ENCODE measurements around the gene EFCAB7.

EFCAB7 gene, protein sequence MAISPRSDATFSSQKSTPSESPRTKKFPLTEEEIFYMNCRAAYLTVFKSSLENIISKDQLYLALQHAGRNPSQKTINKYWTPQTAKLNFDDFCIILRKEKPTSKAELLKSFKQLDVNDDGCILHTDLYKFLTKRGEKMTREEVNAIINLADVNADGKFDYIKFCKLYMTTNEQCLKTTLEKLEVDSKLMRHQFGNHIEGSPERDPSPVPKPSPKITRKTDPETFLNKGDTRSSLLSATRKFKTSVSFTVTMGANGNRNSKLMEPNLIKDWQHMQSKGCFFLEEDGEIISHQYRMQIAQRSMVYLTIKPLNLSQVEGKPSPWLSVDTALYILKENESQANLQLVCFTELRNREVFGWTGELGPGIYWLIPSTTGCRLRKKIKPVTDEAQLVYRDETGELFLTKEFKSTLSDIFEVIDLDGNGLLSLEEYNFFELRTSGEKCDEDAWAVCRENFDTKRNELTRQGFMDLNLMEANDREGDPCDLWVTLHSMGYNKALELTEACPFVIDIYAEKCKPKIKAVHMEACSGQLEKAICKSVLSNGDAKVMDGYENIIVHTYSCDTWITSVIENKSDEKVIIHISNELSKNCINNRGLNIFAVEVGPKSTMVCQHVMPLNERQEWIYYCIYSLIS

DNA sequence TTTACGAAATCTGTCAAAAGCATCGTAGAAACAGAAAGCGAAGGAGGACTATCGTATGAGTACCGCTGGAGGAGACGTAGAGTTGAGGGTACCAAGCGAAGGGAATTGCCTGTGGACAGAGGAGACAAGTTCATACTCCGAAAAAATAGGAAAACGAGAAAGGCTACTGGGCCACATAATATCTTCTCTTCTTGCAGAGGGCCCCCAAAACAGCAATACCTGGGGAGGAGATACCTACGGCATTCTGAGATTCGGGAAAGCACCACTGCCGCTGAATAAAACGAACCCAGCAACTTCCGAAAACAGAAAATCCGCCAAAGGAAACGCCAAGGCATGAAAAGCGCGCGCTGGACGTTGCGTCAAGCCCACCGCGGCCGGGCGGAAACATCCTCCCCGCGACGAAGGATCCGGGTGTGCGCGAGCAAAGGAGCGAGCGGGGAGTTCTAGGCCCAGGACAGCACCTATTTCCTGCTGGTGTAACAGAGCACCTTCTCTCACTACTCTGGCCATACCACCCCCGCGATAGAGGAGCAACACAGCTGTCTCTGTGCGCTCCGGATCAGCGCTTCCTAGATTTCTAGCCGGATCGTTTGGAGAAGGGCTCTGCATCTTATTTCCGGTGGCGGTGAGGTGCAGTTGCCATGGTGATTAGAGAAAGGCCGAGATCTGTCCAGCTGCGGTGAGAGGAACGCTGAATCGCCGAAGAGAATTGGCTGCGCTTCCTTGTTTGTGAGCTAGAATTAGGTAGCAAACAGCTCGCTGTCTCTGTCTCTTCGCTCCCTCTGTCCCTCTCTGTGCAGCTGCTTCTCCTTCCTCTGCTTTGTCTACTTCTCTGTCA, at the start of gene EFCAB7, which contains the start of gene ITGB3BP:
Gene EFCAB7 (plus strand): TSS at position 635 of the 838 bp plus-strand sequence. CDS start 2,048 bp downstream, outside the sequence.
Gene ITGB3BP (minus strand): TSS at position 335 of the 838 bp plus-strand sequence. CDS start 92 bp downstream, at position 243.
- peak; percentile 95 for DNase-seq

DNA sequence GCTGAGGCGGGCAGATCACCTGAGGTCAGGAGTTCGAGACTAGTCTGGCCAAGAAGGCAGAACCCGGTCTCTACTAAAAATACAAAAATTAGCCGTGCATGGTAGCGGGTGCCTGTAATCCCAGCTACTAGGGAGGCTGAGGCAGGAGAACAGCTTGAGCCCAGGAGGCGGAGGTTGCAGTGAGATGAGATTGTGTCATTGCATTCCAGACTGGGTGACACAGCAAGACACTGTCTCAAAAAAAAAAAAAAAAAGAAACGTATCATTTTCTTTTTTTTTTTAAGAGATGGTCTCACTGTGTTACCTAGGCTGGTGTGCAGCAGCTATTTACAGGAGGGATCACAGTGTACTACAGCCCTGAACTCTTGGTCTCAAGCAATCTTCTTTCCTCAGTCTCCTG, 47.6 kb upstream of the EFCAB7 start:
- peak; percentile 22 for DNase-seq

DNA sequence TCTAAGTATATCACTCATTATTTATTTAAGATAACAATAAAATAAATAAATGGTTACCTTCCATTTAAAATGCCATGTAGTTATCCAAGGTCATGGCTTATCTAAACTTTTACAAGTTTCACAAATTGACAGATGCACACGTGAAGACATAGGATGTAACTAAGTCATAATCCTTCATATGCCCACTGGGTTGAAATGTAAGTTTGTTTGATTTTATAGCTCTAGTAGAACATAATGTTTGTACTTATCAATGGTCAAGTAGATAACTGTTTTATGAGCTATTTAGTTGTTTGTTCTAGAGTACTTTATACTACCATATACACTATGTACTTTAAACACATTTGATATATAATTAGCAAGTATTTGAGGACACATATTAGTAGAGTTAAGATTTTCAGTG, 43.3 kb upstream of the EFCAB7 start:
- no peak for DNase-seq

DNA sequence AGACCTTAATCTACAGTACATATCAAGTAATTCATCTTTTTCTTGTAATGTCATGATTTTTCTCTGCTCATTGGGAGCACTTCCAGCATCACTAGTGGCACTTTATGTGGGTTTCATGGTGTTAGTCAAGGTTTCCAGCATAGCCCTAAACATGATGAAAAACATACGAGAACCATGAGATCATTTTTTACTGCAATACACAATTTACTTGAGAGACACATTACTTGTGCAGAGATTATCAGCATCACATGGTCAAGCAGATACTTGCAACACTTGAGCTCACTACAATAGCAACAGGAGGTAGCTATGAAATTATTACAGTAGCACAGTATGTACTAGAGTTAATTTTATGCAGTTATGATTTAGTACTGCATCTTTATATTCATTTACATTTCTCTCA, 36.7 kb upstream of the EFCAB7 start:
- DNase-seq, result no peak

GRCh38 chr1:63487336-63488065, 35.8 kb upstream of the EFCAB7 start:
- DNase-seq, result peak; percentile 9

DNA sequence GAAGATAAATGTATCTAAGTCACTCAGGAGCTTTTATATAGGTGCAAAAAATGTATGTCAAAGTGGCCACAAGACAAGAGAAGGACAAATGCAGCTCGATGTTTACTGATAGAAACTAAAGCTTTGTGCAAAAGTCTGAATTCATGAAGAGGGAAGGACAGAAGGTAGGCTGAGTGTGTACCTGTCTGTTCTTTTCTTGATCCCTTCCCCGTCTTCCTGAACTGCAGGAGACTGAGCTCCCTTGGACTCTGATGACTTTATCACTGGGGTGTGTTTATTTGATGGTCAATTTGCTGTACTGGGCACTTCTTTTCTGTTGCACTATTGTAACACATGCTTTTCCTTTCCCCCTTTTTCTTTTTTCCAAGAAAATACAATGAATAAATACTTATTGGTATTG, 25.7 kb upstream of the EFCAB7 start:
- no peak for DNase-seq

DNA sequence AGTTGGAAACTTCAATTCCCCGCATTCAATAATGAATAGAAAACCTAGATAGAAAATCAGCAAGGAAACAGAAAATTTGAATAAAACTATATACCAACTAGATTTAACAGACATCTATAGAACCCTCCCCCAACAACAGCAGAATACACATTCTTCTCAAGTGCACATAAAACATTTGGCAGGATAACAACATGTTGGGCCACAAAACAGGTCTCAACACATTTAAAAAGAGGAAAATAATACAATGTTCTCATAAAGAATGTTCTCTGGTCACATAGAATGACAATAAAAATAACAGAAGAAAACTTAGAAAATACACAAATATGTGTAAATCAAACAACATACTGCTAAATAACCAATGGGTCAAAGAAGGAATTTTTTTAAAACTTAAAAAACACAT, 25.2 kb upstream of the EFCAB7 start:
- DNase-seq, result no peak

DNA sequence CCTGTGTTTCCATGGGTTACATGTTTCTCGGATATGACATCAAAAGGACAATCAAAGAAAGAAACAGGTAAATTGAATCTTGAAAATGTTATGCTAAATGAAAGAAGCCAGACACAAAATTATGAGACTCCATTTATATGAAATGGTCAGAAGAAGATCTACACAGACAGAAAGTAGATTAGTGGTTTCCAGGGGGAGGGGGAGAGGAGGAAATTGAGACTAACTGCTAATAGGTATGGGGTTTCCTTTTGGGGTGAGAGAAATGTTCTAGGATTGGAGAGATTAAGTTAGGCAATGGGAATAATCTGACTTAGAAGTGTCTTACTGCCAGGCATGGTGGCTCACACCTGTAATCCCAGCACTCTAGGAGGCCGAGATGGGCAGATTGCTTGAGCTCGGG, 22.1 kb upstream of the EFCAB7 start:
- DNase-seq, result no peak

GRCh38 chr1:63506782-63507181, 16.5 kb upstream of the EFCAB7 start:
- no peak for DNase-seq

DNA sequence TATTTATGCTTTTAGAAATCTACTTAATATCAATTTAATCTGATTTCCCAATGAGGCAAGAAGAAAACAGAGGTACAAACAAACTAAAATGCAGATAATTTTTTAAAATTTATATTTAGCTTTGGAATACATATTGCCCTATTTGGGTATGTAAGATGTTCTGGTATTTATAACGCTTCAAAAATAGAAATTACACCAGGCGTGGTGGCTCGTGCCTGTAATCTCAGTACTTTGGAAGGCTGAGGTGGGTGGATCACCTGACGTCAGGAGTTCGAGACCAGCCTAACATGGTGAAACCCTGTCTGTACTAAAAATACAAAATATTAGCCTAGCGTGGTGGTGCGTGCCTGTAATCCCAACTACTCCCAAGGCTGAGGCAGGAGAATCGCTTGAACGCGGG, 13.6 kb upstream of the EFCAB7 start:
- DNase-seq, result no peak

GRCh38 chr1:63512584-63512983, 10.7 kb upstream of the EFCAB7 start:
- no peak for DNase-seq

- no peak for DNase-seq
Measured at GRCh38 chr1:63516629-63517028, 6.7 kb upstream of the EFCAB7 start.

DNA sequence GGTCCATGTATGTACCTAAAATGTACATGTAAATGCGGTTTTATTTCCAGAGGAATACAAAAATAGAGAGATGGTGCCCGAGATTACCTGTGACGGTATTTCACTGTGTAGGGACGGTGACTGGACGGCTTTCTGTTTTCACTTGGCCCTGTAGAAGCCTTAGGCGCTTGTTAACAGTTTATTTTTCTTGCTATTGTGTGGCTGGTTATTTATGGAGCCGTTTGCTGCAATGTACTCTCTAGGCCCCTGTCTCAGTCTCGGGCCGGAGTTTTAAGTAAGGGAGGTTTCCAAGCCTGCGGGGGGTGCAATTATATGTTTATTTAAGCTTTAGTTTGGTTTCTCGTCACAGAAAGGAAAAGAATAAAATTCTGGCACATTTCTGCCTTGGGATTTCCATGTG, 413 bp downstream of the EFCAB7 start:
- peak; percentile 3 for DNase-seq

GRCh38 chr1:63524201-63524600, 876 bp downstream of the EFCAB7 start:
- DNase-seq, result no peak

DNA sequence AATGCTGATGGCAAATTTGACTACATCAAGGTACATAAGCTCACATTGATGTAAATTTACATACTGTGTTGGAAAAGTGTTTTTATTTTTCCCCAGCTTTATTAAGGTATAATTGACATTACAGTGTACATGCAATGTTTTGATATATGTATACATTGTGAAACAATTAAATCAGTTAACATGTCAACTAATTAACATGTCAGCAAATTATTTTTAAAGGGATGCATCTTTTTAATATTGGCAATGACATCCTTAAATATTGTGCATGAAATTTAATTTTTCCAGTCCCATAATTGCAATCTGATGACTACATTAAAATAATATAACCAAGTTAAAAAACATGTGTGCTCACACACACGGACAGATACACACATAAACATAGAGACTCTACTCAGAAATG, 9.4 kb downstream of the EFCAB7 start:
- no peak for DNase-seq

DNA sequence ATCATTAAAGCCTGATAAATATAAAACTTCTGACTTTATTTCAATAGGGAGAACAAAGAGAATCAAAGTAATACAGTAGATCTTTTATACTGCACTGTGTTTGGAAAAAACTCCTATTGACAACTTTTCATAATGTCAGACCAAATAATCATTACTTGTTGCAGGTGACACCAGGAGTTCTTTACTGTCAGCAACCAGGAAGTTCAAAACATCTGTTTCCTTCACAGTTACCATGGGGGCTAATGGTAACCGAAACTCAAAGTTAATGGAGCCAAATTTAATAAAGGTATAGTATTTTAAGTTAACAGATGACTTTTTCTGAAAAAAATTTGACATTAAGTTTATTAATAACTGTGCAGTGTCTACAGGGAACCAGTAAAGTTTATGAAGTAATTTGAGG, 10.6 kb downstream of the EFCAB7 start:
- no peak for DNase-seq

DNA sequence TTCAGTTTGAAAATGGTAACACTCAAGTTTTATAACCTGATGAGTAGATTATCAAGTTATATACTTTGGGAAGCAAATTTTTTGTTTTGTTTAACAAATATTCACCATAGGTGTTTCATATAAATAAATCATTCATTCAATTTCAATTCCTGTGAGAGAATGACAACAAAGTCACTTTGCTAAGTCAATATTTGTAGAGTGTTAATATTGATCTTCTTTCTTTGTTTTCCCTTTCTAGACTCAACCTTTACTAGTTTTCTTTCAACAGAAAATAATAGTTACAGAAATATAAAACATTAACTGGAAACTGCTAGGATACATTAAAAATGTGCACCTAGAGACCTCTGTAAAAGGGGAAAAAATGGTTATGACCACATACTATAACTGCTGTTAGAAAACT, 11.1 kb downstream of the EFCAB7 start:
- DNase-seq, result no peak

DNA sequence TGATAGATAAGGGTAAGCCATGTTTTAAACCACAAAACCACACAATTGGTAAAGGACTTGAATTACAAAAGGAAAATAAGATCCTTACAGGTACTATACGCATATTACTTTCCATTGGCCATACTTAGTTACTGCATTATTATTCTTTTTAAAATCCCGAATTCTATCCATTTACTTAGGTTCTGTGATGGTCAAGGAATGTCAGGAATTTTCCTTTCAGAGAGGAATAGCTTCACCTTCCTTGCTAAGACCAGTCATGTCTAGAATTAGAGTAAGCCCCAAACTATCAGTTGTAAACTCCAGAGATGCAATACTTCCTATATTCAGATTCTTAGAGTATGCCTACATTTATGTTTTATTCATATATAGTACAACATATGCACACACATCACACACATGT, 13.7 kb downstream of the EFCAB7 start:
- no peak for DNase-seq

GRCh38 chr1:63537940-63538339, 14.6 kb downstream of the EFCAB7 start:
- peak; percentile 3 for DNase-seq

GRCh38 chr1:63545780-63546179, 22.5 kb downstream of the EFCAB7 start:
- peak; percentile 34 for DNase-seq

GRCh38 chr1:63547621-63548294, 24.4 kb downstream of the EFCAB7 start:
- peak; percentile 44 for DNase-seq

- no peak for DNase-seq
Measured at GRCh38 chr1:63548303-63548702, 25.0 kb downstream of the EFCAB7 start.

Data from fibroblast of skin of right biceps (primary cell).